Activated CD4-positive, alpha-beta T cell treated with anti-CD3 and anti-CD28 coated beads, Interleukin-2, Interleukin-4, amounts not matched to agents 100 ng/mL and 50 ng/mL, durations not matched to agents 16 hours and 8 hours (primary cell): ENCODE data around the gene HHATL.

Experiments
- DNase-seq: peaks from one replicate; pipeline ENCODE4 v3.0.0-alpha.2; 2020; ENCODE audit warnings: low spot score

The HHATL gene

DNA sequence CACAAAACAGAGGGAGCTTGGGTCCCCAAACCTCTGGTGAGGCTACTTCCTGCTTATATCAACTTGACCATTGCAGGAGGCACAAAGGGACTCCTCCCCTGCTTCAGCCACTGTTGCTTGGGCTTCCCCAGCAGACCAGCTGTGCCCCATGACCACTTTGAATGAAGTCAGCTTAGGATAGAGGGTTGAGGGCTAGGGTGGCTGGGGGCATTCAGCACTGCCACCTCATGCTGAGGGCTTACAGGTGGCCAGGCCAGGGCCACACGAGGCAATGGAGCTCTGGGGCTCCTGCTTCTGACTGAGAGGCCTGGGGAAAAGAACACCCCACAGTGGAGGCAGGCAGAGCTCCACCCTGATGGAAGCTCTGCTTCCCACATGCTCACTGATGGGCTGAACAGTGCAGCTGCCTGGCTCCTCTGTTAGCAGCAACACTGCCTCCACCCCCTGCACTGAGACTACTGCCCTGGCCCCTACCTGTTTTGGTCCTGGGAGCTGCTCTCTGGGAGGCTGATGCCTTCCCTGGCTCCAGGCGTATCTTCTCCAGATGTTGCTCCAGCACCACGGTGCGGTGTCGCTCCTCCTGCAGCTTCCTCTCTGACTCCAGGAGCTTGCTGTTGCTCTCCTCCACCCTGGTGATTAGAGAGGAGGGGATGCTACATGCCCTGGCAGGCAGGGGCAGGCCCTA lies 10.2 kb upstream of the HHATL start:
- no peak for DNase-seq

DNA sequence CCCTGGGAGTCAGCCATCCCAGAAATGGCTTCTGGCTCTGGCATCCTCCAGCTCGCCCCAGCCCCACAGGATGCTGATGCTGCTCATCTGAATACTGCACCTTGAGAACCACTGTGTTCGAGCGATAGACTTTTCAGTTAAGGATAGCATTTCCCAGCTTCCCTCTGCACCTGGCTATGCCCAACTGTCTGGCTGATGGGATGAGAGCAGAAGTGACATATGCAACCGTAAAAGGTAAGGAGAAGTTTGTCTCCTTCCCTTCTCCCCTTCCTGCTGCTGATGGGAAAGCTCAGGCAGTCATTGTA lies 9.7 kb upstream of the HHATL start:
- DNase-seq, result no peak

DNA sequence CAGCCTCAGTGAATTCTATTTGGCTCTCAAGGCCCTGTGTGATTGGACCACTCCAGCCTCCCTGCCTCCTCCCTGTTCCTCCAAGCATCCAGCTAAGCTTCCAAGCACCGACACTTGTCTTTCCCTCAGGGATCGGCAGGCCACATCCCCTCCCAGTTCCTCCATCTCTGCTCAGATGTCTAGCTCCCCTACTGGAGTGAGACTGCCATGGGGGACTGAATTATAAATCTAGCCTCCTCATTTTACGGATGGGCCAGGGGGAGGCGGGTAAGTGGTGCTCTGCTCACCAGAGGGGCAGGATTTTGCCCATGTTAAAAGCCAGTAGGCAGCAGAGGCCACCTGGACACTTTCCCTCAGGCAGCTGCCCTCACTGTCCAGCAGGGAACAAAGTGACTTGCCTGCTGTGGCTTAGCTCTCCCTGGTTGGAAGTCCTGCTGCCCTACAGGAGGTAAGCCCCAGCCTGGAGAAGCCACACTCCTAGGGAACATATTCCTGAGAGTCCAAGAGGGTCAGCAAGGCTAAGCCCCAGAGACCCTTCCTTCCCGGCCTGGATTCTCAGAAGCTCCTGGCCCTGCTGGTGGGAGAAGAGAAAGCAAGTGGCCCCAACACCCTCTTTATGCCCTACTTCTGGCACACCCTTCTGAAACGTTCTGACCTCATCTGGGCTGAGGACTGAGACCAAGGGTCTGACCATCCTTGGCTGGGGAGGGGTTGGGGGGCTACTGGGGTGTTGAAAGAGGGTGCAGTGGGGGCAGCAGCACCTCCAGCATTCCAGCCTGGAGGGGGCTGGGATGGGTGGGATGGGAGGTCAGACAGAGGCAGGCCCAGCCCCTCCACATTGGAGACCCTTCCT lies 9.1 kb upstream of the HHATL start:
- DNase-seq, result no peak

GRCh38 chr3:42710323-42711021 lies 7.9 kb upstream of the HHATL start:
- no peak for DNase-seq

GRCh38 chr3:42709621-42710020 lies 7.0 kb upstream of the HHATL start:
- DNase-seq, result no peak

DNA sequence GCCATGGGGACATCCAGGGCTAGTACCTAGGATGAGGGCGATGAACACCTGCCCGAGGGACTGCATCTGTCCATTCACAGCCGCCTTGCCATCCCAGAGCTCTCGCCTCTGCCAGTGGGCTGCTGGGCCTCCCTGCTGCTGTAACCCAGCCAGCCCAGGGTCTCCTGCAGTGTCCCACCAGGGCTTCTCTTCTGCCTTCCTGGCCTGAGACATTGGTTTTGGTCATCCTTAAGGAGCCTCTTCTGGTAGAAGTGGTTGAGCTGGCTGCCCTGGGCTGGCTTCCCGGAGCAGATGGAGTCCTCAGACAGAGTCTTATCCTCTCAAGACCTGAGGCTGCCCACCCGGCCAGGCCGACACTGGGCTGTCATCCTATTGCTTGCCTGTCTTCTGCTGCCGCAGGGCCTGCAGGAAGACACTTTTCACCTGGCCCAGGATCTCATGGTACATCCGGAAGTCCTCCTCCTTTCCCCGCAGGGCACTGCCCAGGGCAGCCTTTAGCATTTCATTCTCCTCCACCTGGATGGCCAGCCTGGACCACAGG lies 6.1 kb upstream of the HHATL start:
- no peak for DNase-seq

DNA sequence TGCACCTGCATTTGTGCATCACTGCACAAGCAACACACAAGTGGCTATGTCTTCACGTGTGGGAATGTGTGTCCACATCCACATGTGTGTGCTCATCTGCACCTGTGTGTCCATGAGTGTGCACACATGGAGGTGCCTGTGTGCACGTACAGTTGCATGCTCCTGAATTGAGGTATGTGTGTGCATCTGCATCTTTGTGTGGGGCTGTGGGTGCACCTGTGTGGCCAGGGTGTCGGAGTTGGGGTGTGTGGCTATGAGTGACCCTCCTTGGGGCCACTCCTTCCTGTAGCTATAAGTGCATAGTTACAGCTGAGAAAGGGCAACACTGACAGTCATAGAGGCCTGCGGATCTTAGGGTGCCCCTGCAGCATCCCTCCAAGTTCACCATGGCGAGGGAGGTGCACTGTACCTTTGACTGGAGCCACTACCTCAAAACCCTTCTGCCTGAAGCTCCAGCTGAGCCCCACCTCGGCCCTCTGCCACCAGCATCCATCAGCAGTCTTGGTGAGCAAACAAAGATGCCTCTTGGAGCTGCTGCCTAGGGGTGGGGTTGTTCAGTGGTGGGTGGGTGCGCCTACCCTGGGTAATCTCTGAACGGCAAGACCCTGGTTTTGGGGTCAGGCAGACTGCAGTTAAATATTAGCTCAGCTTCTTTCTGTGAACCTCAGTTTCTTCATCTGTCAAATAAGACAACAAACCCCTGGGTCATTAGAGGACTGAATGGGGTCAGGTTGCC lies 5.2 kb upstream of the HHATL start:
- DNase-seq, result no peak

GRCh38 chr3:42706721-42707619 lies 4.4 kb upstream of the HHATL start:
- no peak for DNase-seq

- no peak for DNase-seq
Measured at GRCh38 chr3:42705962-42706585, 3.5 kb upstream of the HHATL start.

GRCh38 chr3:42705058-42705767 lies 2.6 kb upstream of the HHATL start:
- no peak for DNase-seq

GRCh38 chr3:42704136-42704841 lies 1.7 kb upstream of the HHATL start:
- DNase-seq, result no peak

- DNase-seq, result no peak
Measured at GRCh38 chr3:42703695-42704025, 1.1 kb upstream of the HHATL start.

- no peak for DNase-seq
Measured at GRCh38 chr3:42702982-42703694, 540 bp upstream of the HHATL start.

GRCh38 chr3:42701371-42702065 lies 1.1 kb downstream of the HHATL start:
- DNase-seq, result peak; percentile 29

DNA sequence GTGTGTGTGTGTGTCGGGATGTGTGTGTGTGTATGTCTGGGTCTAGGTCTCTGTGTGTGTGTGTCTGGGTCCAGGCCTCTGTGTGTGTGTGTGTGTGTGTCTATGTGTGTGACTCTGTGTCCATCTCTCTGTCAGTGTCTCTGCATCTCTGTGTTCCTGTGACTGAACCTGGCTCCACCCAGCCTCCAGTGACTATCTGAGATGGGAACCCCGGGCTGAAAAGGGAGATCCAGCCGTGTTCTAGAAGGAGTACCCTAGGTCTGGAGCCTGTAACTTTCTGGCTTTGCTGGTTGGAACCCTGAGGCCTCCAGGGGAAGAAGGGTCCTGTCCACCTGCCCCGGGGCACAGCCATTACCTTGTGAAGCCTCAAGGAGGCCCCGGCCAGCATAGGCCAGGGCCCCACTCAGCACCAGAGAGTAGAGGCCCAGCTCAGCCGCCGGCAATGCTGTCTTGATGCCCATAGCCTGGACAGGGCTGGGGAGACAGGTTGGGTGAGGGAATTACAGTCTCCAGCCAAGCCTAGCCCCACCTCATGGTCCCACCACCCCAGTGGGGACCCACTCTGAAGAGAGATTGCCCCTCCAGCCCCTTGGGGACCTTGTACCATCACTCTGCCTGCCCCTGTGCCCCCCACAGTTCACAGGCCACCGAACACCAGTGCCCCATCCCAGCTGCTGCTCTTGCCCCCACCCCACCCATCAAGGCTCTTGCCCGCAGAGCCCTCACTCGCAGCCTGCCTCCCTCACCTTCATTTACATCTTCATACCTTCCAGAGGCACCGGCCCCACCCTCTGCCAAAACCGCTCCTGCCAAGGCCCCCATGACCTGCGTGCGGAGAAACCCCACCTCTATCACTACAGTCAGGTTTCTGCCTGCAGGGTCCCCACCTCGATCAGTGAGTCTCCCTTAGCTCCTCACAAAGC lies 2.0 kb downstream of the HHATL start:
- DNase-seq, result no peak

DNA sequence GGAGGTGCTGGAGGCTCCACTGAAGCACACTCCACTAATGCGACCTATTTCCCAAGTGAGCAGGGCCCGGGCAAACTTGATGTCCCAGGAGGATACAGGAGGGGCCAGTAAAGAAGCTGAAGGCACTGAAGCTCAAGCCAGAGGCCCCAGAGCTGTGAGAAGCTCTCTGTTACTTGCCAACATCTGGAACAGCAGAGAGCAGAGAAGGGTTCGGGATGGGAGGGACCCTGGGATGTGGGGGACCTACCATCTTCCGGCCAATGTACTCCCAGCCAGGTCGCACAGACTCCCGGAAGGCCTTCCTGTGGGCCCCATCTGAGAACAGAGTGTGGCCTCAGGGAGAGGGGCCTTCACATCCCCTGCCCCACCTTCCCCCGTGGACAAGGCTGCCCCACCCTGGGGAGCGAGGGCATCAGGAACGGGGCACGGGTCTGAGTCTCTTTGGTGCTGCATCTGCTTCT lies 3.1 kb downstream of the HHATL start:
- DNase-seq, result no peak

DNA sequence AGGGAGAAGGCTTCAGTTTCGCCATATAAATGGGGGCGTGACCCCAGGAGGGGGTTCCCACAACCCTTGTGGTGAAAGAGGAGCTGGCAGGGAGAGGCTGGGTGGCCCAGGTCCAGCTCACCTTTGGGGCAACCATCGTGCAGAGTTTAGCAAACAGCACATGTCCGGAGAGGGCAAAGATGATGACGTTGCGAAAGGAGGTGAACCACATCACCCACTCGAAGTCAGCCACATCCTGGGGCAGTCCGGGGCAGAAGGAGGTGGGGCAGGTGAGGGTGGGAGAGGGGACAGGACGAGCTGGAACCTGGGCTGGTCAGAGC lies 3.7 kb downstream of the HHATL start:
- DNase-seq, result peak; percentile 9
